ENCODE results near the gene ARHGAP6.

ARHGAP6 gene

DNA sequence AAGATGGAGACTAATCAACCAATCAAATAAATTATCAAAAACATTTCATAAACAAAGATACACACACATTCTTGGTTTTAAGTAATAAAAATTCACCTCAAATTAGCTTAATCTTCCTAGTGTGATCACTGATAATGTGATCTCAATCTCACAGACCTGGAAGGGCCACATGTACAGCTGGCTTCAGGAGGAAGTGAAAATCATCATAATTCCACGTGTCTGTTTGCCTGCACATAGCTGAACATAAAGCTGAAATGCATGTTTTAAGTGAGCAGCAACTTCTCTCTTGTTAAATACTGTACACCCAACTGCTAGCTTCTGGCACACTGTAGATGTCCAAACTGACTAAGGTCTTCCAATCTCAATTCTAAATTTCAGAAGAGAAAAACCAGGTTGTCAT is 53.8 kb downstream of the ARHGAP6 start:
- Histone ChIP-seq H3F3A (ENCODE audit: insufficient read depth, low read length) (no peaks in the 10 kb centered on the region), H2AFZ (ENCODE audit: low read length) (no peak overlapping the region), H3K9me2 (replicated peaks; ENCODE audit: insufficient read depth, low read length) (no peaks in the 10 kb centered on the region), H3K27me3 (replicated peaks; ENCODE audit: insufficient read depth, low read length) (no peaks in the 10 kb centered on the region), H3K27ac (ENCODE audit: low read length) (no peak overlapping the region), H4K20me1 (ENCODE audit: insufficient read depth, low read length) (no peaks in the 10 kb centered on the region), H3K79me2 (ENCODE audit: low read length) (no peaks in the 10 kb centered on the region), H3K4me3 (ENCODE audit: low read length) (no peak overlapping the region), H3K9me3 (replicated peaks; ENCODE audit: insufficient read depth, low read length) (no peaks in the 10 kb centered on the region), H3K4me1 (ENCODE audit: low read length) (no peaks in the 10 kb centered on the region), H3K9ac (ENCODE audit: low read length) (no peak overlapping the region), H3K36me3 (replicated peaks; ENCODE audit: insufficient read depth, low read length) (no peaks in the 10 kb centered on the region), H3K4me2 (ENCODE audit: low read depth, low read length) (no peak overlapping the region)
- no peak for DNase-seq
- no peak for TF ChIP-seq EZH2phosphoT487 (IDR thresholded peaks at IDR 0.05; ENCODE audit: low read length)
- TF ChIP-seq, protein P1, sequence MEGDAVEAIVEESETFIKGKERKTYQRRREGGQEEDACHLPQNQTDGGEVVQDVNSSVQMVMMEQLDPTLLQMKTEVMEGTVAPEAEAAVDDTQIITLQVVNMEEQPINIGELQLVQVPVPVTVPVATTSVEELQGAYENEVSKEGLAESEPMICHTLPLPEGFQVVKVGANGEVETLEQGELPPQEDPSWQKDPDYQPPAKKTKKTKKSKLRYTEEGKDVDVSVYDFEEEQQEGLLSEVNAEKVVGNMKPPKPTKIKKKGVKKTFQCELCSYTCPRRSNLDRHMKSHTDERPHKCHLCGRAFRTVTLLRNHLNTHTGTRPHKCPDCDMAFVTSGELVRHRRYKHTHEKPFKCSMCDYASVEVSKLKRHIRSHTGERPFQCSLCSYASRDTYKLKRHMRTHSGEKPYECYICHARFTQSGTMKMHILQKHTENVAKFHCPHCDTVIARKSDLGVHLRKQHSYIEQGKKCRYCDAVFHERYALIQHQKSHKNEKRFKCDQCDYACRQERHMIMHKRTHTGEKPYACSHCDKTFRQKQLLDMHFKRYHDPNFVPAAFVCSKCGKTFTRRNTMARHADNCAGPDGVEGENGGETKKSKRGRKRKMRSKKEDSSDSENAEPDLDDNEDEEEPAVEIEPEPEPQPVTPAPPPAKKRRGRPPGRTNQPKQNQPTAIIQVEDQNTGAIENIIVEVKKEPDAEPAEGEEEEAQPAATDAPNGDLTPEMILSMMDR (IDR thresholded peaks at IDR 0.05; ENCODE audit: low read length) = no peak
- no peak for TF ChIP-seq EZH2 (optimal IDR thresholded peaks at IDR 0.05; ENCODE audit: low read depth, low read length)

DNA sequence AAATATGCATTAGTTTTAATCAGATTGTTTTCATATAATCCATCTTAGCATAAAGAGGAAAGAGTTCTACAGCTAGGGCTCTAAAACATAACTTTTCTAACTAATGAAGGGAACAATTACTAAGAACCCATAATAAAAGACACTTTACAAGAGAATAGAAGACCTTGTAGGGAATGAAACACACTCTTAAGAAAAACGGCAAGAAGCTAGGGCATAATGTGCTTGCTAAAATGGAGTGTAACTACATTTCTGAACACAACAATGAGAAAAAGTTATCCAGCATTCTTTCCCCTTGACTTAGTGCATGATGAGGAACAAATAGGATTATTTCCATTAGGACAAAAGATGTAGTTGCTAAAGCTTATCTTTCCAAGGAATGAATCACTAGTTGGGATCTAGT is 54.6 kb downstream of the ARHGAP6 start:
- DNase-seq = no peak
- H3K27me3 ChIP-seq (replicated peaks; ENCODE audit: insufficient read depth, low read length) = no peaks in the 10 kb centered on the region

DNA sequence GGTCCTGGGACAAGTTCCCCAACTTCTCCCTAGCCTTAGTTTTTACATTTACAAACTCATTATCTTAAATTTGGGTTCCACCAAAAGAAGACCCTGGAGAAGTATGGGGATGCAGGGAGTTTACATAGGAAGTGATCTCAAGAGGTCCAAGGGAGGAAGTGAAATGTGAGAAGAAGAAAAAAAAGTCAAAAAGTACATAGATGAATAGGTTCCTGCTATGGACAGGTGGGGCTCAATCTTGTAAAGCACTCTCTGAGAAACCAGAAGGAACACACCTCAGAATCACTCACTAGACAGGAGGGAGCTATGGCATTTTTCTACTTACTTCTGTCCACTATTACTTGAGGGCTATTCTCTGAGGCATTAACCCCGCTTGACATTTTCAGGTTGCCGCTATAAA is 56.6 kb downstream of the ARHGAP6 start:
- no peaks in the 10 kb centered on the region for H3F3A ChIP-seq (ENCODE audit: insufficient read depth, low read length)
- no peaks in the 10 kb centered on the region for H3K4me1 ChIP-seq (ENCODE audit: low read length)
- no peaks in the 10 kb centered on the region for H3K79me2 ChIP-seq (ENCODE audit: low read length)
- TF ChIP-seq EZH2phosphoT487 (IDR thresholded peaks at IDR 0.05; ENCODE audit: low read length) (no peak), EZH2 (optimal IDR thresholded peaks at IDR 0.05; ENCODE audit: low read depth, low read length) (no peak)
- TF ChIP-seq, protein P1 (IDR thresholded peaks at IDR 0.05; ENCODE audit: low read length) = no peak
- H3K9ac ChIP-seq (ENCODE audit: low read length) = no peak overlapping the region
- no peak overlapping the region for H2AFZ ChIP-seq (ENCODE audit: low read length)
- H3K9me3 ChIP-seq (replicated peaks; ENCODE audit: insufficient read depth, low read length) = no peaks in the 10 kb centered on the region
- H3K27ac ChIP-seq (ENCODE audit: low read length) = no peak overlapping the region
- H3K4me2 ChIP-seq (ENCODE audit: low read depth, low read length) = no peak overlapping the region
- DNase-seq = no peak
- no peaks in the 10 kb centered on the region for H3K9me2 ChIP-seq (replicated peaks; ENCODE audit: insufficient read depth, low read length)
- no peaks in the 10 kb centered on the region for H3K36me3 ChIP-seq (replicated peaks; ENCODE audit: insufficient read depth, low read length)
- H3K27me3 ChIP-seq (replicated peaks; ENCODE audit: insufficient read depth, low read length) = no peaks in the 10 kb centered on the region
- H3K4me3 ChIP-seq (ENCODE audit: low read length) = no peak overlapping the region
- H4K20me1 ChIP-seq (ENCODE audit: insufficient read depth, low read length) = no peaks in the 10 kb centered on the region

More for the DNA sequence above, 54.6 kb downstream of the ARHGAP6 start:
- no peaks in the 10 kb centered on the region for H3K36me3 ChIP-seq (replicated peaks; ENCODE audit: insufficient read depth, low read length)
- no peaks in the 10 kb centered on the region for H3K79me2 ChIP-seq (ENCODE audit: low read length)
- H3K9me2 ChIP-seq (replicated peaks; ENCODE audit: insufficient read depth, low read length) = no peaks in the 10 kb centered on the region
- H3F3A ChIP-seq (ENCODE audit: insufficient read depth, low read length) = no peaks in the 10 kb centered on the region
- H3K4me2 ChIP-seq (ENCODE audit: low read depth, low read length) = no peak overlapping the region
- TF ChIP-seq, protein P1 (IDR thresholded peaks at IDR 0.05; ENCODE audit: low read length) = no peak
- TF ChIP-seq EZH2 (optimal IDR thresholded peaks at IDR 0.05; ENCODE audit: low read depth, low read length) = no peak
- no peak overlapping the region for H2AFZ ChIP-seq (ENCODE audit: low read length)
- no peak overlapping the region for H3K27ac ChIP-seq (ENCODE audit: low read length)
- H3K4me3 ChIP-seq (ENCODE audit: low read length) = no peak overlapping the region
- no peak overlapping the region for H3K9ac ChIP-seq (ENCODE audit: low read length)
- H3K9me3 ChIP-seq (replicated peaks; ENCODE audit: insufficient read depth, low read length) = no peaks in the 10 kb centered on the region
- no peaks in the 10 kb centered on the region for H4K20me1 ChIP-seq (ENCODE audit: insufficient read depth, low read length)
- H3K4me1 ChIP-seq (ENCODE audit: low read length) = no peaks in the 10 kb centered on the region
